WTC11 (cell line): Measurements from ENCODE around the gene LRRTM1. TPM values are rescaled to one million over a fixed set of nuclear protein-coding genes. Genes with fewer than 3 reads are reported as not detected.

Source experiments
- ATAC-seq: fragments of 200-7000 bp; cut with Tn5 transposase; 2 replicates; pipeline ENCODE4 v1.10.0; 2021; ENCODE audit warnings: mild to moderate bottlenecking, moderate library complexity
- CTCF ChIA-PET: fragments of 300-600 bp; sonication (Branson Sonifier 250); formaldehyde crosslinking; loops from one replicate; lab custom pipeline; 2021; ENCODE audit warnings: antibody characterized with exemption; lab: Charles Lee
- POLR2A ChIA-PET: fragments of 350-600 bp; sonication (Branson Sonifier 250); formaldehyde crosslinking; loops from one replicate; lab custom pipeline; 2021; ENCODE audit warnings: antibody characterized with exemption; lab: Charles Lee
- DNase-seq: peaks from one replicate; pipeline ENCODE4 v3.0.0; 2021; ENCODE audit warnings: low spot score
- H3K27ac Mint-ChIP-seq: 2 replicates; pipeline ENCODE4 v1.8.0; 2021; ENCODE audit warnings: mixed read lengths
- H3K27me3 Mint-ChIP-seq: 2 replicates; pipeline ENCODE4 v1.8.0; 2021; ENCODE audit warnings: low read depth, mild to moderate bottlenecking, moderate library complexity, mixed read lengths
- H3K36me3 Mint-ChIP-seq: 2 replicates; pipeline ENCODE4 v1.8.0; 2021; ENCODE audit warnings: mixed read lengths
- H3K4me1 Mint-ChIP-seq: 2 replicates; pipeline ENCODE4 v1.8.0; 2022; ENCODE audit warnings: mixed read lengths
- H3K4me3 Mint-ChIP-seq: 2 replicates; pipeline ENCODE4 v1.8.0; 2021; ENCODE audit warnings: mild to moderate bottlenecking, moderate library complexity, mixed read lengths
- H3K9me3 Mint-ChIP-seq: 2 replicates; pipeline ENCODE4 v1.8.0; 2021; ENCODE audit warnings: mixed read lengths
- CBFB ChIP-seq: sonication (generic); formaldehyde crosslinking; IDR thresholded peaks from 2 replicates; pipeline ENCODE4 v1.8.1; 2022; ENCODE audit warnings: mild to moderate bottlenecking, low read depth, missing genetic modification reagents
- CREM ChIP-seq: sonication (generic); formaldehyde crosslinking; IDR thresholded peaks from 2 replicates; pipeline ENCODE4 v1.8.1; 2022; ENCODE audit warnings: mild to moderate bottlenecking, missing genetic modification reagents, moderate library complexity
- FOXK1 ChIP-seq: sonication (generic); formaldehyde crosslinking; IDR thresholded peaks from 2 replicates; pipeline ENCODE4 v1.8.0; 2022; ENCODE audit warnings: mild to moderate bottlenecking, moderate library complexity, missing genetic modification reagents
- FOXP1 ChIP-seq: sonication (generic); formaldehyde crosslinking; IDR thresholded peaks from 2 replicates; pipeline ENCODE4 v1.8.0; 2022; ENCODE audit warnings: missing genetic modification reagents, mild to moderate bottlenecking, moderate library complexity, borderline replicate concordance
- GRHL2 ChIP-seq: fragments of 250-450 bp; sonication (Bioruptor Pico); IDR thresholded peaks from 2 replicates; pipeline ENCODE4 v1.8.0; 2022; ENCODE audit warnings: mild to moderate bottlenecking, moderate library complexity; ENCODE audit not compliant: insufficient replicate concordance, severe bottlenecking
- IRF2 ChIP-seq: sonication (generic); formaldehyde crosslinking; IDR thresholded peaks from 2 replicates; pipeline ENCODE4 v1.8.0; 2022; ENCODE audit warnings: low read depth, missing genetic modification reagents, borderline replicate concordance
- JUN ChIP-seq: sonication (generic); formaldehyde crosslinking; IDR thresholded peaks from 2 replicates; pipeline ENCODE4 v1.8.0; 2023; ENCODE audit warnings: mild to moderate bottlenecking, missing genetic modification reagents
- MXD4 ChIP-seq: fragments of 250-450 bp; sonication (Bioruptor Pico); IDR thresholded peaks from 2 replicates; pipeline ENCODE4 v1.8.0; 2021; ENCODE audit warnings: mild to moderate bottlenecking, moderate library complexity, borderline replicate concordance
- NR1H2 ChIP-seq: sonication (generic); formaldehyde crosslinking; IDR thresholded peaks from 2 replicates; pipeline ENCODE4 v1.9.0; 2021; ENCODE audit warnings: mild to moderate bottlenecking, moderate library complexity, missing genetic modification reagents
- NR2C2 ChIP-seq: sonication (generic); formaldehyde crosslinking; IDR thresholded peaks from 2 replicates; pipeline ENCODE4 v1.8.0; 2022; ENCODE audit warnings: mild to moderate bottlenecking, missing genetic modification reagents
- OVOL2 ChIP-seq: fragments of 250-450 bp; sonication (Bioruptor Pico); IDR thresholded peaks from 2 replicates; pipeline ENCODE4 v1.9.0; 2021; ENCODE audit warnings: mild to moderate bottlenecking, borderline replicate concordance
- PRRX2 ChIP-seq: fragments of 250-450 bp; sonication (Bioruptor Pico); IDR thresholded peaks from 2 replicates; pipeline ENCODE4 v1.8.0; 2021; ENCODE audit warnings: mild to moderate bottlenecking
- RELA ChIP-seq: sonication (generic); formaldehyde crosslinking; IDR thresholded peaks from 2 replicates; pipeline ENCODE4 v1.8.1; 2022; ENCODE audit warnings: missing genetic modification reagents, mild to moderate bottlenecking, borderline replicate concordance
- SP1 ChIP-seq: sonication (generic); formaldehyde crosslinking; conservative IDR thresholded peaks from 2 replicates; pipeline ENCODE4 v1.8.1; 2022; ENCODE audit warnings: missing genetic modification reagents
- TEAD4 ChIP-seq: sonication (generic); formaldehyde crosslinking; IDR thresholded peaks from 2 replicates; pipeline ENCODE4 v1.8.0; 2022; ENCODE audit warnings: mild to moderate bottlenecking, missing genetic modification reagents
- TP53 ChIP-seq: sonication (generic); formaldehyde crosslinking; IDR thresholded peaks from 2 replicates; pipeline ENCODE4 v1.8.1; 2023; ENCODE audit warnings: mild to moderate bottlenecking, missing genetic modification reagents
- ZNF263 ChIP-seq: sonication (generic); formaldehyde crosslinking; IDR thresholded peaks from 2 replicates; pipeline ENCODE4 v1.8.1; 2022; ENCODE audit warnings: low read depth, mild to moderate bottlenecking, moderate library complexity, missing genetic modification reagents
- ZNF317 ChIP-seq: sonication (generic); formaldehyde crosslinking; IDR thresholded peaks from 2 replicates; pipeline ENCODE4 v1.8.1; 2023; ENCODE audit warnings: low read depth, mild to moderate bottlenecking, moderate library complexity, missing genetic modification reagents, borderline replicate concordance
- ZNF396 ChIP-seq: fragments of 250-450 bp; sonication (Bioruptor Pico); IDR thresholded peaks from 2 replicates; pipeline ENCODE4 v1.8.0; 2021; ENCODE audit warnings: mild to moderate bottlenecking, moderate library complexity, borderline replicate concordance
- ZNF671 ChIP-seq: fragments of 250-450 bp; sonication (Bioruptor Pico); IDR thresholded peaks from 2 replicates; pipeline ENCODE4 v1.8.0; 2021; ENCODE audit warnings: mild to moderate bottlenecking
- total RNA-seq: library from RNA; stranded (reverse); gene quantifications from 3 replicates; pipeline ENCODE4 v1.2.3, GENCODE V29; 2021
- TF ChIP-seq, protein P1 (sequence below): fragments of 250-450 bp; sonication (Bioruptor Pico); IDR thresholded peaks from 2 replicates; pipeline ENCODE4 v1.9.0; 2021; ENCODE audit warnings: moderate library complexity, mild to moderate bottlenecking, inconsistent platforms, borderline replicate concordance
- TF ChIP-seq, protein P2 (sequence below): sonication (generic); formaldehyde crosslinking; IDR thresholded peaks from 2 replicates; pipeline ENCODE4 v1.8.0; 2022; ENCODE audit warnings: missing genetic modification reagents
- TF ChIP-seq, protein P3 (sequence below): sonication (generic); formaldehyde crosslinking; IDR thresholded peaks from 2 replicates; pipeline ENCODE4 v1.8.1; 2023; ENCODE audit warnings: mild to moderate bottlenecking, missing genetic modification reagents, borderline replicate concordance
- TF ChIP-seq, protein P4 (sequence below): sonication (generic); formaldehyde crosslinking; IDR thresholded peaks from 2 replicates; pipeline ENCODE4 v1.8.0; 2023; ENCODE audit warnings: missing genetic modification reagents, mild to moderate bottlenecking, borderline replicate concordance
- TF ChIP-seq, protein P5 (sequence below): fragments of 200-600 bp; IDR thresholded peaks from 2 replicates; pipeline ENCODE4 v1.8.0; 2022; ENCODE audit warnings: antibody characterized with exemption

The LRRTM1 gene
- total RNA-seq, 1 experiment from 2014 or later: 1.2 TPM

DNA sequence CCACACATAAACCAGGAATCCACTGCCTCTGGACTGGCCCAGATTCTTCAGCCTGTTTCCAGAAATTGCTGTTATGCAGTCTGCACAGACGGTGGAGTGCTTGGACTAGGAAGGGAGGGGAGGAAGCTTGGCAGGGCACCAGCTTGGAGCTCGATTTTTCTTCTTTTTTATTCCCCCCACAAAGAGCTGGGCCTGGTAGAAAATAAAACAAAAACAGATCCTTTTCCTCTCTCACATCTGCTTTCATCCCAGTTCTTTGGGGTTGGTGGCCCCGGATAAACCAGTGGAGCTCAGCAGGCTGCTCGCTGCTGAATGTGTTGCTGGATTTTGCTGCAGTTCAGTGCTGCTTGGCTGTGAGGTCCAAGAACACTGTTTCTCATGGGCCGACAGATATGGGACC, 16.0 kb downstream of the LRRTM1 start (continued):
- TF ChIP-seq, protein P1, sequence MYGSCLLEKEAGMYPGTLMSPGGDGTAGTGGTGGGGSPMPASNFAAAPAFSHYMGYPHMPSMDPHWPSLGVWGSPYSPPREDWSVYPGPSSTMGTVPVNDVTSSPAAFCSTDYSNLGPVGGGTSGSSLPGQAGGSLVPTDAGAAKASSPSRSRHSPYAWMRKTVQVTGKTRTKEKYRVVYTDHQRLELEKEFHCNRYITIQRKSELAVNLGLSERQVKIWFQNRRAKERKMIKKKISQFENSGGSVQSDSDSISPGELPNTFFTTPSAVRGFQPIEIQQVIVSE: no peak
- TF ChIP-seq NR2C2 (CRISPR knock-in tag) (no peak), ZNF671 (CRISPR knock-in tag) (no peak), SP1 (no peak), NR1H2 (CRISPR knock-in tag) (no peak), OVOL2 (no peak), CBFB (CRISPR knock-in tag) (no peak), FOXK1 (CRISPR knock-in tag) (no peak), ZNF317 (CRISPR knock-in tag) (no peak)
- TF ChIP-seq, protein P2, sequence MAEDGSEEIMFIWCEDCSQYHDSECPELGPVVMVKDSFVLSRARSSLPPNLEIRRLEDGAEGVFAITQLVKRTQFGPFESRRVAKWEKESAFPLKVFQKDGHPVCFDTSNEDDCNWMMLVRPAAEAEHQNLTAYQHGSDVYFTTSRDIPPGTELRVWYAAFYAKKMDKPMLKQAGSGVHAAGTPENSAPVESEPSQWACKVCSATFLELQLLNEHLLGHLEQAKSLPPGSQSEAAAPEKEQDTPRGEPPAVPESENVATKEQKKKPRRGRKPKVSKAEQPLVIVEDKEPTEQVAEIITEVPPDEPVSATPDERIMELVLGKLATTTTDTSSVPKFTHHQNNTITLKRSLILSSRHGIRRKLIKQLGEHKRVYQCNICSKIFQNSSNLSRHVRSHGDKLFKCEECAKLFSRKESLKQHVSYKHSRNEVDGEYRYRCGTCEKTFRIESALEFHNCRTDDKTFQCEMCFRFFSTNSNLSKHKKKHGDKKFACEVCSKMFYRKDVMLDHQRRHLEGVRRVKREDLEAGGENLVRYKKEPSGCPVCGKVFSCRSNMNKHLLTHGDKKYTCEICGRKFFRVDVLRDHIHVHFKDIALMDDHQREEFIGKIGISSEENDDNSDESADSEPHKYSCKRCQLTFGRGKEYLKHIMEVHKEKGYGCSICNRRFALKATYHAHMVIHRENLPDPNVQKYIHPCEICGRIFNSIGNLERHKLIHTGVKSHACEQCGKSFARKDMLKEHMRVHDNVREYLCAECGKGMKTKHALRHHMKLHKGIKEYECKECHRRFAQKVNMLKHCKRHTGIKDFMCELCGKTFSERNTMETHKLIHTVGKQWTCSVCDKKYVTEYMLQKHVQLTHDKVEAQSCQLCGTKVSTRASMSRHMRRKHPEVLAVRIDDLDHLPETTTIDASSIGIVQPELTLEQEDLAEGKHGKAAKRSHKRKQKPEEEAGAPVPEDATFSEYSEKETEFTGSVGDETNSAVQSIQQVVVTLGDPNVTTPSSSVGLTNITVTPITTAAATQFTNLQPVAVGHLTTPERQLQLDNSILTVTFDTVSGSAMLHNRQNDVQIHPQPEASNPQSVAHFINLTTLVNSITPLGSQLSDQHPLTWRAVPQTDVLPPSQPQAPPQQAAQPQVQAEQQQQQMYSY (CRISPR knock-in tag): no peak

DNA sequence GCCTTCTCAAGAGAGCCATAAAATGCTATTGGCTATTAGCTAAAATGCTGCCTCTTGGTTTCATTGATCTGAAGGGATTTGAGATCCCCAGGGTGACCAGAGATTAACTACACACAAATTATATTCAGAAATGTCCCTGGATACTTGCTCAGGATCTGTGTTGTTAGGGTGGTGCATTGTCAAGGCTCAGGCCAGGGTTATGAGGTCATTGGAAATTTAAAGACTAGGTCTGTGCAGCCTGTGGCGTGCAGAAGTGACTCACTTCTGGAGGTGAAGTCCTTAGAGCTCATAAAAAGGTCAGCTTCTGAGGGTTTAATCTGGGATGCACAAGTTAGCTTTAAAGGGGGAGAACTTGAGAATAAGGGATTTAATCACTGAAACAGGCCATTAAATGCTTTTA, 23.5 kb downstream of the LRRTM1 start:
- ChIA-PET POLR2A (no interaction called here), CTCF (no interaction called here)
- Mint-ChIP-seq H3K27ac (no peak overlapping the region), H3K9me3 (peaks cover 20% of the 10 kb centered on the region), H3K4me3 (no peak overlapping the region), H3K27me3 (no peaks in the 10 kb centered on the region), H3K4me1 (no peaks in the 10 kb centered on the region), H3K36me3 (peaks cover 12% of the 10 kb centered on the region)
- TF ChIP-seq RELA: no peak
- TF ChIP-seq, protein P3, sequence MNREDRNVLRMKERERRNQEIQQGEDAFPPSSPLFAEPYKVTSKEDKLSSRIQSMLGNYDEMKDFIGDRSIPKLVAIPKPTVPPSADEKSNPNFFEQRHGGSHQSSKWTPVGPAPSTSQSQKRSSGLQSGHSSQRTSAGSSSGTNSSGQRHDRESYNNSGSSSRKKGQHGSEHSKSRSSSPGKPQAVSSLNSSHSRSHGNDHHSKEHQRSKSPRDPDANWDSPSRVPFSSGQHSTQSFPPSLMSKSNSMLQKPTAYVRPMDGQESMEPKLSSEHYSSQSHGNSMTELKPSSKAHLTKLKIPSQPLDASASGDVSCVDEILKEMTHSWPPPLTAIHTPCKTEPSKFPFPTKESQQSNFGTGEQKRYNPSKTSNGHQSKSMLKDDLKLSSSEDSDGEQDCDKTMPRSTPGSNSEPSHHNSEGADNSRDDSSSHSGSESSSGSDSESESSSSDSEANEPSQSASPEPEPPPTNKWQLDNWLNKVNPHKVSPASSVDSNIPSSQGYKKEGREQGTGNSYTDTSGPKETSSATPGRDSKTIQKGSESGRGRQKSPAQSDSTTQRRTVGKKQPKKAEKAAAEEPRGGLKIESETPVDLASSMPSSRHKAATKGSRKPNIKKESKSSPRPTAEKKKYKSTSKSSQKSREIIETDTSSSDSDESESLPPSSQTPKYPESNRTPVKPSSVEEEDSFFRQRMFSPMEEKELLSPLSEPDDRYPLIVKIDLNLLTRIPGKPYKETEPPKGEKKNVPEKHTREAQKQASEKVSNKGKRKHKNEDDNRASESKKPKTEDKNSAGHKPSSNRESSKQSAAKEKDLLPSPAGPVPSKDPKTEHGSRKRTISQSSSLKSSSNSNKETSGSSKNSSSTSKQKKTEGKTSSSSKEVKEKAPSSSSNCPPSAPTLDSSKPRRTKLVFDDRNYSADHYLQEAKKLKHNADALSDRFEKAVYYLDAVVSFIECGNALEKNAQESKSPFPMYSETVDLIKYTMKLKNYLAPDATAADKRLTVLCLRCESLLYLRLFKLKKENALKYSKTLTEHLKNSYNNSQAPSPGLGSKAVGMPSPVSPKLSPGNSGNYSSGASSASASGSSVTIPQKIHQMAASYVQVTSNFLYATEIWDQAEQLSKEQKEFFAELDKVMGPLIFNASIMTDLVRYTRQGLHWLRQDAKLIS (CRISPR knock-in tag): no peak
- no peak for TF ChIP-seq MXD4
- no peak for TF ChIP-seq TEAD4 (CRISPR knock-in tag)
- TF ChIP-seq, protein P4, sequence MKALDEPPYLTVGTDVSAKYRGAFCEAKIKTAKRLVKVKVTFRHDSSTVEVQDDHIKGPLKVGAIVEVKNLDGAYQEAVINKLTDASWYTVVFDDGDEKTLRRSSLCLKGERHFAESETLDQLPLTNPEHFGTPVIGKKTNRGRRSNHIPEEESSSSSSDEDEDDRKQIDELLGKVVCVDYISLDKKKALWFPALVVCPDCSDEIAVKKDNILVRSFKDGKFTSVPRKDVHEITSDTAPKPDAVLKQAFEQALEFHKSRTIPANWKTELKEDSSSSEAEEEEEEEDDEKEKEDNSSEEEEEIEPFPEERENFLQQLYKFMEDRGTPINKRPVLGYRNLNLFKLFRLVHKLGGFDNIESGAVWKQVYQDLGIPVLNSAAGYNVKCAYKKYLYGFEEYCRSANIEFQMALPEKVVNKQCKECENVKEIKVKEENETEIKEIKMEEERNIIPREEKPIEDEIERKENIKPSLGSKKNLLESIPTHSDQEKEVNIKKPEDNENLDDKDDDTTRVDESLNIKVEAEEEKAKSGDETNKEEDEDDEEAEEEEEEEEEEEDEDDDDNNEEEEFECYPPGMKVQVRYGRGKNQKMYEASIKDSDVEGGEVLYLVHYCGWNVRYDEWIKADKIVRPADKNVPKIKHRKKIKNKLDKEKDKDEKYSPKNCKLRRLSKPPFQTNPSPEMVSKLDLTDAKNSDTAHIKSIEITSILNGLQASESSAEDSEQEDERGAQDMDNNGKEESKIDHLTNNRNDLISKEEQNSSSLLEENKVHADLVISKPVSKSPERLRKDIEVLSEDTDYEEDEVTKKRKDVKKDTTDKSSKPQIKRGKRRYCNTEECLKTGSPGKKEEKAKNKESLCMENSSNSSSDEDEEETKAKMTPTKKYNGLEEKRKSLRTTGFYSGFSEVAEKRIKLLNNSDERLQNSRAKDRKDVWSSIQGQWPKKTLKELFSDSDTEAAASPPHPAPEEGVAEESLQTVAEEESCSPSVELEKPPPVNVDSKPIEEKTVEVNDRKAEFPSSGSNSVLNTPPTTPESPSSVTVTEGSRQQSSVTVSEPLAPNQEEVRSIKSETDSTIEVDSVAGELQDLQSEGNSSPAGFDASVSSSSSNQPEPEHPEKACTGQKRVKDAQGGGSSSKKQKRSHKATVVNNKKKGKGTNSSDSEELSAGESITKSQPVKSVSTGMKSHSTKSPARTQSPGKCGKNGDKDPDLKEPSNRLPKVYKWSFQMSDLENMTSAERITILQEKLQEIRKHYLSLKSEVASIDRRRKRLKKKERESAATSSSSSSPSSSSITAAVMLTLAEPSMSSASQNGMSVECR (CRISPR knock-in tag): no peak
- no peak for TF ChIP-seq IRF2
- TF ChIP-seq TP53 (CRISPR knock-in tag): no peak
- TF ChIP-seq GRHL2 (CRISPR knock-in tag): no peak
- TF ChIP-seq FOXP1 (CRISPR knock-in tag): no peak
- no peak for TF ChIP-seq NR2C2 (CRISPR knock-in tag)
- no peak for TF ChIP-seq JUN (CRISPR knock-in tag)
- no peak for TF ChIP-seq CREM (CRISPR knock-in tag)
- TF ChIP-seq, protein P5, sequence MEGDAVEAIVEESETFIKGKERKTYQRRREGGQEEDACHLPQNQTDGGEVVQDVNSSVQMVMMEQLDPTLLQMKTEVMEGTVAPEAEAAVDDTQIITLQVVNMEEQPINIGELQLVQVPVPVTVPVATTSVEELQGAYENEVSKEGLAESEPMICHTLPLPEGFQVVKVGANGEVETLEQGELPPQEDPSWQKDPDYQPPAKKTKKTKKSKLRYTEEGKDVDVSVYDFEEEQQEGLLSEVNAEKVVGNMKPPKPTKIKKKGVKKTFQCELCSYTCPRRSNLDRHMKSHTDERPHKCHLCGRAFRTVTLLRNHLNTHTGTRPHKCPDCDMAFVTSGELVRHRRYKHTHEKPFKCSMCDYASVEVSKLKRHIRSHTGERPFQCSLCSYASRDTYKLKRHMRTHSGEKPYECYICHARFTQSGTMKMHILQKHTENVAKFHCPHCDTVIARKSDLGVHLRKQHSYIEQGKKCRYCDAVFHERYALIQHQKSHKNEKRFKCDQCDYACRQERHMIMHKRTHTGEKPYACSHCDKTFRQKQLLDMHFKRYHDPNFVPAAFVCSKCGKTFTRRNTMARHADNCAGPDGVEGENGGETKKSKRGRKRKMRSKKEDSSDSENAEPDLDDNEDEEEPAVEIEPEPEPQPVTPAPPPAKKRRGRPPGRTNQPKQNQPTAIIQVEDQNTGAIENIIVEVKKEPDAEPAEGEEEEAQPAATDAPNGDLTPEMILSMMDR: no peak
- TF ChIP-seq ZNF396 (CRISPR knock-in tag): no peak
- TF ChIP-seq ZNF263 (CRISPR knock-in tag): no peak
- no peak for TF ChIP-seq SP1
- no peak for TF ChIP-seq PRRX2 (CRISPR knock-in tag)
- DNase-seq (no peak), ATAC-seq (no peak)
